ENCODE data around the gene FBXO31. TPM values are rescaled to one million over a fixed set of nuclear protein-coding genes. Genes with fewer than 3 reads are reported as not detected.

The FBXO31 gene
- total RNA-seq, 1 donor from 2014 or later: 5.8 TPM

- no peak for DNase-seq (ENCODE audit: low spot score)
- Mint-ChIP-seq H3K27me3 (ENCODE audit: insufficient read depth, low read depth) (peaks cover 2% of the 10 kb centered on the region), H3K4me1 (peaks cover 19% of the 10 kb centered on the region), H3K27ac (no peak overlapping the region), H3K4me3 (no peak overlapping the region), H3K9me3 (no peaks in the 10 kb centered on the region), H3K36me3 (peaks cover 25% of the 10 kb centered on the region)
- Histone ChIP-seq H3K27me3 (no peaks in the 10 kb centered on the region), H3K36me3 (no peaks in the 10 kb centered on the region), H3K4me1 (no peaks in the 10 kb centered on the region), H3K9me3 (ENCODE audit: low read depth) (no peaks in the 10 kb centered on the region), H3F3A (ENCODE audit: low read depth) (no peaks in the 10 kb centered on the region), H3K4me3 (no peak overlapping the region), H2AFZ (replicated peaks) (no peak overlapping the region), H3K79me2 (ENCODE audit: low read depth) (no peaks in the 10 kb centered on the region), H4K20me1 (ENCODE audit: low read depth) (peaks cover 1% of the 10 kb centered on the region), H3K27ac (no peak overlapping the region), H3K4me2 (no peak overlapping the region), H3K9ac (no peak overlapping the region)
- TF ChIP-seq CTCF (IDR thresholded peaks at IDR 0.05) (no peak), EZH2 (IDR thresholded peaks at IDR 0.05) (no peak), EZH2phosphoT487 (IDR thresholded peaks at IDR 0.05) (no peak)
Measured at GRCh38 chr16:87358250-87358649, 25.3 kb downstream of the FBXO31 start.

- Histone ChIP-seq H3K4me3 (no peak overlapping the region), H3K79me2 (ENCODE audit: low read depth) (no peaks in the 10 kb centered on the region), H4K20me1 (ENCODE audit: low read depth) (peaks cover 4% of the 10 kb centered on the region), H3K36me3 (no peaks in the 10 kb centered on the region), H3K9ac (no peak overlapping the region), H3K4me1 (no peaks in the 10 kb centered on the region), H3K4me2 (no peak overlapping the region), H3K27ac (no peak overlapping the region), H3K9me3 (ENCODE audit: low read depth) (no peaks in the 10 kb centered on the region), H3K27me3 (no peaks in the 10 kb centered on the region), H2AFZ (replicated peaks) (no peak overlapping the region), H3F3A (ENCODE audit: low read depth) (no peaks in the 10 kb centered on the region)
- no peak for TF ChIP-seq EZH2phosphoT487 (IDR thresholded peaks at IDR 0.05)
- no peak for TF ChIP-seq CTCF (IDR thresholded peaks at IDR 0.05)
- no peak for TF ChIP-seq EZH2 (IDR thresholded peaks at IDR 0.05)
- no peak for DNase-seq (ENCODE audit: low spot score)
- H3K4me3 Mint-ChIP-seq: no peak overlapping the region
- no peaks in the 10 kb centered on the region for H3K9me3 Mint-ChIP-seq
- peaks cover 2% of the 10 kb centered on the region for H3K27me3 Mint-ChIP-seq (ENCODE audit: insufficient read depth, low read depth)
- peaks cover 25% of the 10 kb centered on the region for H3K4me1 Mint-ChIP-seq
- H3K27ac Mint-ChIP-seq: peak overlapping the region; percentile 94
- peaks cover 24% of the 10 kb centered on the region for H3K36me3 Mint-ChIP-seq
Measured at GRCh38 chr16:87356491-87356853, 27.1 kb downstream of the FBXO31 start.

GRCh38 chr16:87353613-87354012 is 30.0 kb downstream of the FBXO31 start:
- H3K27me3 Mint-ChIP-seq (ENCODE audit: insufficient read depth, low read depth): no peaks in the 10 kb centered on the region
- Histone ChIP-seq H3K79me2 (ENCODE audit: low read depth) (no peaks in the 10 kb centered on the region), H3F3A (ENCODE audit: low read depth) (no peaks in the 10 kb centered on the region), H4K20me1 (ENCODE audit: low read depth) (peaks cover 7% of the 10 kb centered on the region), H3K27ac (no peak overlapping the region), H3K9me3 (ENCODE audit: low read depth) (no peaks in the 10 kb centered on the region), H3K4me1 (no peaks in the 10 kb centered on the region), H3K4me3 (no peak overlapping the region), H3K36me3 (no peaks in the 10 kb centered on the region), H3K27me3 (no peaks in the 10 kb centered on the region), H2AFZ (replicated peaks) (no peak overlapping the region), H3K9ac (no peak overlapping the region), H3K4me2 (no peak overlapping the region)
- H3K36me3 Mint-ChIP-seq: peaks cover 6% of the 10 kb centered on the region
- no peaks in the 10 kb centered on the region for H3K9me3 Mint-ChIP-seq
- no peak for TF ChIP-seq EZH2phosphoT487 (IDR thresholded peaks at IDR 0.05)
- no peak for DNase-seq (ENCODE audit: low spot score)
- peaks cover 46% of the 10 kb centered on the region for H3K4me1 Mint-ChIP-seq
- no peak overlapping the region for H3K27ac Mint-ChIP-seq
- H3K4me3 Mint-ChIP-seq: no peak overlapping the region

GRCh38 chr16:87352818-87353217 is 30.8 kb downstream of the FBXO31 start:
- DNase-seq (ENCODE audit: low spot score): peak; percentile 35
- H3K27me3 Mint-ChIP-seq (ENCODE audit: insufficient read depth, low read depth): no peaks in the 10 kb centered on the region
- H3K36me3 ChIP-seq: no peaks in the 10 kb centered on the region
- H3K79me2 ChIP-seq (ENCODE audit: low read depth): no peaks in the 10 kb centered on the region
- H3K4me1 Mint-ChIP-seq: peaks cover 46% of the 10 kb centered on the region
- peaks cover 7% of the 10 kb centered on the region for H4K20me1 ChIP-seq (ENCODE audit: low read depth)
- no peak overlapping the region for H2AFZ ChIP-seq (replicated peaks)
- no peaks in the 10 kb centered on the region for H3K9me3 Mint-ChIP-seq
- H3K4me3 Mint-ChIP-seq: no peak overlapping the region
- no peak overlapping the region for H3K9ac ChIP-seq
- no peak overlapping the region for H3K4me2 ChIP-seq
- H3K4me1 ChIP-seq: no peaks in the 10 kb centered on the region
- no peak overlapping the region for H3K27ac Mint-ChIP-seq
- no peaks in the 10 kb centered on the region for H3F3A ChIP-seq (ENCODE audit: low read depth)
- no peak overlapping the region for H3K4me3 ChIP-seq
- no peaks in the 10 kb centered on the region for H3K9me3 ChIP-seq (ENCODE audit: low read depth)
- peaks cover 2% of the 10 kb centered on the region for H3K36me3 Mint-ChIP-seq
- TF ChIP-seq CTCF (IDR thresholded peaks at IDR 0.05): peak; percentile 11
- TF ChIP-seq EZH2phosphoT487 (IDR thresholded peaks at IDR 0.05): no peak
- no peaks in the 10 kb centered on the region for H3K27me3 ChIP-seq
- H3K27ac ChIP-seq: no peak overlapping the region

Data from neural progenitor cell (in vitro differentiated cells).